HG03196 (cell line): ENCODE data around the gene ABTB2.
A peak's percentile ranks its signal among the peaks of the same experiment; 100 is the strongest.
"Not testable (repeated sequence)": the region's sequence is repeated elsewhere in the genome, so short reads cannot be mapped to it uniquely, and the experiment has no call there.

Source experiments
- ATAC-seq: cut with Tn5 transposase; IDR thresholded peaks from one replicate; pipeline ENCODE4 v1.9.1; 2021; ENCODE audit not compliant: unreplicated experiment

ABTB2 gene

GRCh38 chr11:34267013-34267412 lies 90.8 kb downstream of the ABTB2 start:
- no peak for ATAC-seq

GRCh38 chr11:34266090-34266912 lies 91.5 kb downstream of the ABTB2 start:
- no peak for ATAC-seq

DNA sequence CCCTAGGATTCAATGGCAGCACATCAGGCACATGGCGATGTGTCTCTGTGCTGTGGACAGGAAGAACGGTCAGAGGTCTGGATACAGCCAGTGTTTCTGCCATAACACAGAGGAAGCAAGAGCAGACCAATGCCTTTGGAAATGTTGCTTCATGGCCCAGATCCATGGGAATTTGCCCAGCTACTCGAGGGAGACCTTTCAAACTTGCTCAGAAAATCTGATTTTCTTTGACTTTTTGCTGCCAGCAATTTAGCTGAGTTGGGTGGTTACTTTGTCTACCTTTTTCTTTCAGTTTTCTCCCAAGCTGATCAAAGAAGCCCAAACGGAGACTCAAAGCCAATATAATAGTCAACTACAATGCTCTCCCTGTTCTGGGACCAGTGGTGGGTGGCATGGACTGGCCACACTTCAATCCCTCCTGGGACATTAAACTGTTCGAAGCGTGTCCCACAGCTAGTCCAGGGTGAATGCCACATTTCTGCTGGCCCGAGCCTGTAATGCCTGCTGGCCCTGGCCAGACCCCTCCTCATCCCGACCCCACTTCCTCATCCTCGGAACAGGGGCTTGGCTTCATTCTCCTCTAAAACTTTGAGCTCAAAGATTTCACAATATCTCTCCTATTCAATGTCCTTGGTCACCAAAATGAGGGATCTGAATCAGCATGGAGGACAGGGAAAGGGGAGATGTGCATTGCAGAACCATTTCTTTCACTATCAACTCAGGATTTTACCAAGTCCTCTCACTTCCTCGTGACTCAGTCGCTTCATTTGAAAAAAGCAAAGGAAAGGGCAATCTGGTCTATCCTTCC lies 93.3 kb downstream of the ABTB2 start:
- no peak for ATAC-seq

- no peak for ATAC-seq
These were observed 94.2 kb downstream of the ABTB2 start for GRCh38 chr11:34263441-34264091.

DNA sequence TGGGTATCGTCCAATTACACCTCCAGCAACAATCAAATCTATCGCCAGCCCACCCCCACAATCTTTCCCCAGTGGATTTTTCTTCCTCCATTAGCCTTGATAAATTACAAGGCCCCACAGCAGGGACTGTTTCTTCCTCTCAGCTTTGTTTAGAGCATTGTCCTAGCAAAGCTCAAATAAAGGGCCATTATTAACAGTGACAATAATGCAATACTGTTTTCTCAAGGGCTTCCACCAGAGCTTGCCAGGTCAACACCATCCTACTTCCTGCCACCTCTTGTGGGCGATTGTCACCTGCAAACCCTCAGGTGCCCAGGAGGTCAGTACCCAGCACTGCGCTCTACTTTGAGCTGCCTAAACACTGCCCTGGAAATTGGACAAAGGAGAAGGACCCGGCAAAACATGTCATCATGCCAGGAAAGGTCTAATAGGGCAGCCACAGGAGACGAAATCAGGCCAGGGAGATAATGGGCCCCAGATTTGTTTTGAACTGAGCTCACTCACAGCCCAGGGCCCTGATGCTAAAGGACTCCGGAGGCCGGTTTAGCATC lies 95.2 kb downstream of the ABTB2 start:
- ATAC-seq: no peak

DNA sequence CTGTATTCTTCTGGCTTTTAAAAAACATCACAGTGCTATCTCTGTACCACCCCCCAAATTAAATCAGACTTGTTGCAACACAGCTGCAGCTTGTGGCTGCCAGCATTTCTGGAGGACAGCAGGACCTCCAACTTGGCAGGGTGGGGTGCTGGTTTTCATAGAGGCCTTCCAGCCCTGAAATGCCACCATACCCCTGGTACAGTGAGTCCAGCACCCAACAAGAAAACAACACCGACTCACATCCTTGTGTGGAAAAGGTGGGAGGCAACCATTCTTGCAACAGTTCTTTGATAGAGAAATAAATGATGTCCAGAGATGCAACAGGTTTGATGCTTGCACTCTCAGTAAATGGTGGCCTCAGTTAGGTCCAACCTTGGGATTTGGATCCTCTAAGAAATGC lies 96.0 kb downstream of the ABTB2 start:
- ATAC-seq: no peak

- ATAC-seq: no peak
These were observed 96.7 kb downstream of the ABTB2 start for GRCh38 chr11:34261095-34261494.

GRCh38 chr11:34260072-34260575 lies 97.7 kb downstream of the ABTB2 start:
- ATAC-seq: no peak

DNA sequence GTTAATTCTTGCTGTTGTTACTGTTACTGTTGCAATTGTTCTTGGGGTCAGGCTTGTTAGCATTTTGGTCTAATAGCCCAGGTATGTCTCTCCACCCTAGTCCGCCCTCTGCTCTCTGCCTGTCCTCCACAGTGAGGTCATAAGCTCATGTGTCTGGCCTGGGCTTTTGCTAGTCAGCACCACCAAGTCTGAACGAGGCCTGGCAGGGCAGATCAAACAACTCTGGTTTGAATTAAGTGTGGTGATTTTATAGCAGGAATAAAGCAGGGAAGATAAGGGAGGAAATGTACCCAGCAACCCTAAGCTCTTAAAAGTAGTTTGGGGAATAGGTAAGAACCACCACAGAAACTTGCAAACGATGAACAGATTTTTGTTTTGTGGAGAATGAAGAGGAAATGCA lies 98.7 kb downstream of the ABTB2 start:
- ATAC-seq: no peak

GRCh38 chr11:34256626-34257025 lies 101.2 kb downstream of the ABTB2 start:
- ATAC-seq: no peak

DNA sequence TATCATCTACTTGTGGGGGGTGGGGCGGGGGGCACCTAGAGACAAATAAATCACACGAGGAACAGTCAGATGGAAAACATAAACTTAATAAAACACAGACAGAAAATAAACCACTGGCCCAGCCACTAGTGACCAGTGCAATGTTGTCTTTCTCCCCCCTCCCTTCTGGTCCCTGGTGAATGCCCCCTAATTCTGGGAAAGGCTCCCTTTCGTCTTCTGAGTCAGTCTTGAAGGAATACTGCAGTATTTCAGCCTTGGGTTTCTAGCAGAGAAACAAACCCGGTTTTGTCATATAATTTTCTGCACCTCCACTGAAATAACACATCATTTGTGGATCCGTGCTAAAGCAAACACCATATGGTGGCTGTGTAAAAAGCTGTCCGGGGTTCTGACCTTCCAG lies 101.7 kb downstream of the ABTB2 start:
- ATAC-seq: no peak

DNA sequence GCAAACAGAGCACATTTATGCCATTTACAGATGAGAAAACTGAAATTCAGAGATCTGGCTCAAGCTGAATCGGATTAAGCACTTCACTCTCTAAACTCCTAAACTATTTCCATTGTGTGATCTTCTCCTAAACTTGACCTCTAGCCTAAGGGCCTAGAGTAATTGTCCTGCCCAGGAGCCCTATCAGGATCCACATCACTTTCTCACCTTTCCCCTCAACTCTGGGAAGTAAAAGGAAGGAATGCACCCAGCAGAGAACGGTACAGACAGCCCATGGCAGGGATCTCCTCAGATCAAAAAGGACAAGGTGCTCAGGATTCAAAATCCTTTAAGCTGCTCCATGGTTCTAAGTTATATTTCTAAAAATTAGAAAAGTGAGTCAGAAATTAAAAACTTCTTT lies 102.7 kb downstream of the ABTB2 start:
- no peak for ATAC-seq

GRCh38 chr11:34254011-34254410 lies 103.8 kb downstream of the ABTB2 start:
- no peak for ATAC-seq

DNA sequence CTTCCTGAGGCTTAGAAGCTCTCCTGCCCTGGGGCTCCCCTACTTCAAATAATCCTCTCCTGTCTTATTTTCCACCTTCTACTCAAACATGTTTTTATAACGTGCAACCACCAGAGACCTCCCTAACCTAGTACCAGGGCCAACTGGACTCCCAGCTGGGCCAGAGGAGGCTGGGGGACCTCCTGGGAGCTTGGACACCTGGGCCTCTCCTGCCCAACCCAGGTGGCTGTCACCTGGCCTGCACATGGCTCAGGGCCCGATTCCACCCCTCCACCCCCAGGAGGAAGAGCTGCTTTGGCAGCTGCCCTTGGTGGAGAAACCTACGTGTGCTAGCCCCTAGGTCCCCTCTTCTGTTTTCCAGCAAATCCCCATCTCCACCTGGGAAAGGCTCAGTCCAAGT lies 105.2 kb downstream of the ABTB2 start:
- no peak for ATAC-seq

- ATAC-seq: no peak
These were observed 105.8 kb downstream of the ABTB2 start for GRCh38 chr11:34252015-34252414.

GRCh38 chr11:34251589-34251980 lies 106.2 kb downstream of the ABTB2 start:
- no peak for ATAC-seq

DNA sequence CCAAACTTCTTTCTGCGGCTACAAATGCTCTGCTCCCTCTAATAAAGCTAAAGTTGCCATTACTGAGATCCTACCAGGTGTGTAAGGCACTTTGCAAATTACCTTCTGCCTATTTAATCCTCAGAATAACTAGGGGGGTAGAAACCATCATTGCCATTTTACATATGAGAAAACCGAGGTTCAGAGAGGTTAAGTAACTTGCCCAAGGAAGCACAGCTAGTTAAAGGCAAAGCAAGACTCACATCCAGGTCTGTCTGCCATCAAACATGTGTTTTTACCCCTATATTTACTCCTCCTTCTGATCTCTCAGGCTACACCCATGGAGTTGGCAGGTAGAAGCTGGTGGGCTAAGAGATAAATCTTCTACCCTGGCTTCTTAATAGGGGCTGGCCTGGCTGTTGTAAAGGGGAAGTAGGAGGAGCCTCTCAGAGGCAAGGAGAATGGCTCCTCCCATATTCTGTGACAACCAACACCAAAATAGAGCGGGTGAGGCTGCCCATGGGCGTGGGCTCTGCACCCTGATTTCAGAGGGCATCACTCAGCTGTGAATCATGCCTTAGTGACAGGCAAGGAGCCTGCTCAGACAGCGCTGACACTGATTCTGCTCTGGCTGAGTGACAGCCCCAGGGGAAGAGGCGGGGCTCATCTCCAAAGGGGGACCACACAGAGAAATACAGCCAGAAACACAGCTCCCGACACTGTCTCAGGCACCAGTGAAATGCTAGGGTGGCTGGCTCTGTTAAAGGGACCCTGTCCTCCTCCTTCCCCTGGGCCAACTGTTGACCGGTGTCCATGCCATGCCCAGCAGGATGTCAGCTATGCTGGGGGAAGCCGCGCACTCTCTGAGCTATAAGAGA lies 106.8 kb downstream of the ABTB2 start:
- ATAC-seq: peak; percentile 73

DNA sequence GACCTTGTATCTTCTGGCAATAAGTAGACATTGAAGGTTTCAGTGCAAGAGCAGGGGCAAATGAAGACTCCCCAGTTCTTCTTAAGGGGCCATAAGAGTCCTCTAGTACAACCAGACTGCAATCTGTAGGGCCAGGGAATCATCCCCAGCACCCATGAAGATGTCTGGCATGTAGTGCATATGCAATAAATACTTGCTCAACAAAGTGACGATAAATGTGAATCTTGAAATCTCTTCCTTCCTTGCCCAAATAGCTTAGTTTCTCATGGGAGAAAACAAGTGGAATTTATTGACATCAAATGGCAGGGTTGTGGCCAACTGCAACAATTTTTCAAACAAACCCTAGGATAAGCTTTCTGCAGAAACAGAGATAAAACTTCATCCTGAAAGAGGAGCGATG lies 107.6 kb downstream of the ABTB2 start:
- ATAC-seq: no peak

DNA sequence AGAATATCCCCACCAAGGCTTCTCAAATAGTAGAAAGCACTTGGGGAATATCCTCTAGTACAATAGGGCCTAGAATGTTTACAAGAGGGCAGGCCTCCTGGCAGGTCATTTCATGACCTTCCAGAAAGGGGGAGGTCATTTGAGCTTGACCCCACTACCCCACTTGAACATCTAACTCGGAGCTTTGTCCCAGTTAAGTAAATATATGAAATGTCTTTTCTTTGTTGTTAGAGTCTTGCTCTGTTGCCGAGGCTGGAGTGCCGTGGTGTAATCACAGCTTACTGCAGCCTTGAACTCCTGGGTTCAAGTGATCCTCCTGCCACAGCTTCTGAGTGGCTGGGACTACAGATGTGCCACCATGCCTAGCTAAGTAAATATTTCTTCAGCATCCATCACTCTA lies 108.4 kb downstream of the ABTB2 start:
- no peak for ATAC-seq

DNA sequence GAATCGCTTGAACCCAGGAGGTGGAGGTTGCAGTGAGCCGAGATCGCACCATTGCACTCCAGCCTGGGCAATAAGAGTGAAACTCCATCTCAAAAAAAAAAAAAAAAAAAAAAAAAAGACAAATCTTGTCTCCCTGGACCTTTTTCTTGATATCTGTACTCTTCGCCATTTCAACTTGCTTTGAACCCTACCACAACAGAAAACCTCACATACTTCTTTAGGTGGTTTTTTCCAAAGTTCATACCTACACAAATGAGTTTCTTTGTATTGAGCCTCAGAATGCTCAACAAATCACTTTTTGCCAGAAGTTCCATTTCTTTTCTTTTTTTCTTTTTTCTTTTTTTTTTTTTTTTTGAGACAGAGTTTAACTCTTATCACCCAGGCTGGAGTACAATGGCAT lies 111.3 kb downstream of the ABTB2 start:
- not testable (repeated sequence) for ATAC-seq
